Gastroesophageal sphincter (tissue), 3 donors: Measurements from ENCODE around the gene IER3IP1.

Experiments
- CTCF ChIP-seq, 4 experiments: fragments of 200-600 bp in 2 of 4; fragments of 450-650 bp in 2 of 4; sonication (generic) in 1 of 4; IDR thresholded peaks; one replicate each; pipeline ENCODE4 v1.5.1; 2017 to 2019; ENCODE audit warnings: antibody characterized with exemption in 4 of 4, mild to moderate bottlenecking in 2 of 4, moderate library complexity in 2 of 4
- POLR2AphosphoS5 ChIP-seq: sonication (generic); formaldehyde crosslinking; IDR thresholded peaks from one replicate; pipeline ENCODE4 v1.6.1; 2017; ENCODE audit warnings: antibody characterized with exemption

GRCh38 chr18:47146206-47146605 is 30.0 kb downstream of the IER3IP1 start:
- no peak for TF ChIP-seq POLR2AphosphoS5
- TF ChIP-seq CTCF (IDR thresholded peaks at IDR 0.05): no peak
